GM12878 (cell line): ENCODE measurements around the gene MBNL1.

Experiments
- CEBPB ChIP-seq, 2 experiments: fragments of 150-350 bp in 1 of 2; IDR thresholded peaks; 2 replicates each; pipeline ENCODE4 v1.6.1; 2012 to 2014; ENCODE audit warnings: low read depth in 2 of 2, low read length in 2 of 2, borderline replicate concordance in 1 of 2, inconsistent platforms in 1 of 2
- HDAC6 ChIP-seq: fragments of 200-600 bp; sonication (generic); IDR thresholded peaks from one replicate; pipeline ENCODE4 v1.8.0; 2017; ENCODE audit warnings: antibody characterized with exemption; ENCODE audit not compliant: unreplicated experiment
- NFIC ChIP-seq: IDR thresholded peaks from 2 replicates; pipeline ENCODE4 v1.6.1; 2012; ENCODE audit warnings: low read depth, mild to moderate bottlenecking, inconsistent platforms, low read length, moderate library complexity
- POLR2AphosphoS5 ChIP-seq: IDR thresholded peaks from 2 replicates; pipeline ENCODE4 v1.6.1; 2011; ENCODE audit warnings: mild to moderate bottlenecking, low read length, inconsistent platforms
- ZNF274 ChIP-seq: IDR thresholded peaks from one replicate; pipeline ENCODE4 v1.8.0; 2011; ENCODE audit not compliant: insufficient read length, insufficient read depth
- TF ChIP-seq, protein P1 (sequence below), 3 experiments: IDR thresholded peaks in 2 of 3; conservative IDR thresholded peaks in 1 of 3; 2 replicates each; pipeline ENCODE4 v1.5.1; 2011; ENCODE audit warnings: low read depth in 3 of 3, low read length in 3 of 3, mild to moderate bottlenecking in 3 of 3, control low read depth in 2 of 3, moderate library complexity in 2 of 3, inconsistent platforms in 1 of 3, mixed read lengths in 1 of 3; ENCODE audit not compliant: control insufficient read depth in 2 of 3, insufficient read depth in 1 of 3; ENCODE audit errors: extremely low read depth in 1 of 3
- TF ChIP-seq, protein P2 (sequence below): fragments of 450-650 bp; IDR thresholded peaks from 2 replicates; pipeline ENCODE4 v1.6.1; 2014; ENCODE audit warnings: mild to moderate bottlenecking
- TF ChIP-seq, protein P3 (sequence below): fragments of 450-650 bp; IDR thresholded peaks from 2 replicates; pipeline ENCODE4 v1.6.1; 2017; ENCODE audit warnings: mild to moderate bottlenecking

GRCh38 chr3:152471814-152472671, 203.3 kb downstream of the MBNL1 start:
- TF ChIP-seq HDAC6 (no peak), ZNF274 (no peak), CEBPB (IDR thresholded peaks at IDR 0.05; ENCODE audit: borderline replicate concordance in 1 of 2, low read depth in 2 of 2, low read length in 2 of 2) (no peak), POLR2AphosphoS5 (no peak), NFIC (no peak)
- TF ChIP-seq, protein P1, sequence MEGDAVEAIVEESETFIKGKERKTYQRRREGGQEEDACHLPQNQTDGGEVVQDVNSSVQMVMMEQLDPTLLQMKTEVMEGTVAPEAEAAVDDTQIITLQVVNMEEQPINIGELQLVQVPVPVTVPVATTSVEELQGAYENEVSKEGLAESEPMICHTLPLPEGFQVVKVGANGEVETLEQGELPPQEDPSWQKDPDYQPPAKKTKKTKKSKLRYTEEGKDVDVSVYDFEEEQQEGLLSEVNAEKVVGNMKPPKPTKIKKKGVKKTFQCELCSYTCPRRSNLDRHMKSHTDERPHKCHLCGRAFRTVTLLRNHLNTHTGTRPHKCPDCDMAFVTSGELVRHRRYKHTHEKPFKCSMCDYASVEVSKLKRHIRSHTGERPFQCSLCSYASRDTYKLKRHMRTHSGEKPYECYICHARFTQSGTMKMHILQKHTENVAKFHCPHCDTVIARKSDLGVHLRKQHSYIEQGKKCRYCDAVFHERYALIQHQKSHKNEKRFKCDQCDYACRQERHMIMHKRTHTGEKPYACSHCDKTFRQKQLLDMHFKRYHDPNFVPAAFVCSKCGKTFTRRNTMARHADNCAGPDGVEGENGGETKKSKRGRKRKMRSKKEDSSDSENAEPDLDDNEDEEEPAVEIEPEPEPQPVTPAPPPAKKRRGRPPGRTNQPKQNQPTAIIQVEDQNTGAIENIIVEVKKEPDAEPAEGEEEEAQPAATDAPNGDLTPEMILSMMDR (IDR thresholded peaks at IDR 0.05 in 2 of 3, conservative IDR thresholded peaks at IDR 0.05 in 1 of 3; ENCODE audit: control insufficient read depth in 2 of 3, extremely low read depth in 1 of 3, insufficient read depth in 1 of 3, low read depth in 3 of 3, low read length in 3 of 3) = peak; percentile 61 to 65 (median 65)
- TF ChIP-seq, protein P2, sequence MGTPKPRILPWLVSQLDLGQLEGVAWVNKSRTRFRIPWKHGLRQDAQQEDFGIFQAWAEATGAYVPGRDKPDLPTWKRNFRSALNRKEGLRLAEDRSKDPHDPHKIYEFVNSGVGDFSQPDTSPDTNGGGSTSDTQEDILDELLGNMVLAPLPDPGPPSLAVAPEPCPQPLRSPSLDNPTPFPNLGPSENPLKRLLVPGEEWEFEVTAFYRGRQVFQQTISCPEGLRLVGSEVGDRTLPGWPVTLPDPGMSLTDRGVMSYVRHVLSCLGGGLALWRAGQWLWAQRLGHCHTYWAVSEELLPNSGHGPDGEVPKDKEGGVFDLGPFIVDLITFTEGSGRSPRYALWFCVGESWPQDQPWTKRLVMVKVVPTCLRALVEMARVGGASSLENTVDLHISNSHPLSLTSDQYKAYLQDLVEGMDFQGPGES = no peak
- TF ChIP-seq, protein P3, sequence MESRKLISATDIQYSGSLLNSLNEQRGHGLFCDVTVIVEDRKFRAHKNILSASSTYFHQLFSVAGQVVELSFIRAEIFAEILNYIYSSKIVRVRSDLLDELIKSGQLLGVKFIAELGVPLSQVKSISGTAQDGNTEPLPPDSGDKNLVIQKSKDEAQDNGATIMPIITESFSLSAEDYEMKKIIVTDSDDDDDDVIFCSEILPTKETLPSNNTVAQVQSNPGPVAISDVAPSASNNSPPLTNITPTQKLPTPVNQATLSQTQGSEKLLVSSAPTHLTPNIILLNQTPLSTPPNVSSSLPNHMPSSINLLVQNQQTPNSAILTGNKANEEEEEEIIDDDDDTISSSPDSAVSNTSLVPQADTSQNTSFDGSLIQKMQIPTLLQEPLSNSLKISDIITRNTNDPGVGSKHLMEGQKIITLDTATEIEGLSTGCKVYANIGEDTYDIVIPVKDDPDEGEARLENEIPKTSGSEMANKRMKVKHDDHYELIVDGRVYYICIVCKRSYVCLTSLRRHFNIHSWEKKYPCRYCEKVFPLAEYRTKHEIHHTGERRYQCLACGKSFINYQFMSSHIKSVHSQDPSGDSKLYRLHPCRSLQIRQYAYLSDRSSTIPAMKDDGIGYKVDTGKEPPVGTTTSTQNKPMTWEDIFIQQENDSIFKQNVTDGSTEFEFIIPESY = no peak
